Measurements from ENCODE around the gene ODC1. TPM values are rescaled to one million over a fixed set of nuclear protein-coding genes. Genes with fewer than 3 reads are reported as not detected.
A peak's percentile ranks its signal among the peaks of the same experiment; 100 is the strongest.

ODC1 gene
- total RNA-seq, 2 donors from 2014 or later: 104 to 123 TPM

- ATAC-seq (ENCODE audit: insufficient number of reproducible peaks, low FRiP score, low read depth): peak; percentile 6
- TF ChIP-seq CTCF (IDR thresholded peaks at IDR 0.05): no peak
- Histone ChIP-seq H3K27me3 (replicated peaks; ENCODE audit: insufficient read depth) (no peaks in the 10 kb centered on the region), H3K4me1 (ENCODE audit: control insufficient read depth in 1 of 2, low read depth in 2 of 2) (peaks cover 43 to 55% of the 10 kb centered on the region in 2 donors), H3K9me3 (no peaks in the 10 kb centered on the region), H3K4me3 (peak overlapping the region; percentile 62), H3K27ac (peak overlapping the region; percentile 77 to 93), H3K36me3 (no peaks in the 10 kb centered on the region)
- DNase-seq (ENCODE audit: low spot score): no peak
These were observed 42.1 kb downstream of the ODC1 start for GRCh38 chr2:10406016-10406415.

GRCh38 chr2:10405448-10405847 is 42.7 kb downstream of the ODC1 start:
- no peaks in the 10 kb centered on the region for H3K27me3 ChIP-seq (replicated peaks; ENCODE audit: insufficient read depth)
- ATAC-seq (ENCODE audit: insufficient number of reproducible peaks, low FRiP score, low read depth): peak; percentile 89
- H3K36me3 ChIP-seq: no peaks in the 10 kb centered on the region
- H3K9me3 ChIP-seq: no peaks in the 10 kb centered on the region
- H3K4me1 ChIP-seq (ENCODE audit: control insufficient read depth in 1 of 2, low read depth in 2 of 2): peaks cover 43 to 59% of the 10 kb centered on the region in 2 donors
- peak; percentile 78 for DNase-seq (ENCODE audit: low spot score)
- TF ChIP-seq CTCF (IDR thresholded peaks at IDR 0.05): no peak
- peak overlapping the region; percentile 89 to 93 for H3K27ac ChIP-seq
- peak overlapping the region; percentile 62 for H3K4me3 ChIP-seq

DNA sequence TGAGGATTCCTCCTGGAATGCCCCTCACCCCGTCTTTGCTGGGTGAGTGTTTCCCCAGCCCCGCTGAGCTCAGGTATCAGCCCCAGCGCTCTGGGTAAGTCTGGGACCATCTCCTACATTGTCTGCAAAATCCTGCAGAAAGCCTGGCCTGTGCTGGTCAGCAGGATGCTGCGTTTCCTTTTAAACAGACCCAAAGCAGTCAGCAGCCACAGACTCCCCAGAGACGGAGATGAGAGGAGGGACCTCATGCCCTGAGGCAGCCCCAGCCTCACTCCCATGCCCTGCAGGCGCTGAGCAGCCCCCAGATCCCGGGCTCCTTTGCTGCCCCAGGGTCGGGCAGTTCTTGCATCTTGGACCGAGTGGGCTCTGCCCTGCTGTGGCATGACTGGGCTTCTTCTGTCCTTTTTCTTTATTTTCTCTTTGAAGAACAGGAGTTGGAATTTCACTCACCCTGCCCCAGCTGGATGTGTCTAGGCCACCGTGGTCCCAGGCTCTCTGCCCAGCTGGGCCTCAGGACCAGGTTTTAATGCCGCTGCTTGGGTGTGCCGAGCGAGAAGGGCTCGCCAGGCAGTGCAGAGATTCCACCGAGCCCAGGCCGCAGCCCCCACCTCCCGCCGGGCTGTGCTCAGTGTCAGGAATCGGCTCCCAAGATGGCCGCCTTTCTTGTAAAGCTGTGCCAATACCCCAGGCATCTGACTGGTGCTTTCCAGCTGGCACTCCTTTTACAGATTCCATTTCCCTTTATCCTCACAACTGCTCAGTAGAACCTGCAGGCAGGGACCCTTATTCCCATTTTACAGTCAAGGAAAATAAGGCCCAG is 43.6 kb downstream of the ODC1 start:
- DNase-seq (ENCODE audit: low spot score) (peak; percentile 25), ATAC-seq (ENCODE audit: insufficient number of reproducible peaks, low FRiP score, low read depth) (no peak)
- Histone ChIP-seq H3K4me3 (peak overlapping the region; percentile 60), H3K4me1 (ENCODE audit: control insufficient read depth in 1 of 2, low read depth in 2 of 2) (peaks cover 43 to 63% of the 10 kb centered on the region in 2 donors), H3K36me3 (no peaks in the 10 kb centered on the region), H3K27ac (peak overlapping the region; percentile 89 to 93), H3K9me3 (no peaks in the 10 kb centered on the region), H3K27me3 (replicated peaks; ENCODE audit: insufficient read depth) (no peaks in the 10 kb centered on the region)
- TF ChIP-seq CTCF (IDR thresholded peaks at IDR 0.05): no peak

- Histone ChIP-seq H3K36me3 (no peaks in the 10 kb centered on the region), H3K4me3 (no peak overlapping the region), H3K27ac (no peak overlapping the region), H3K27me3 (replicated peaks; ENCODE audit: insufficient read depth) (no peaks in the 10 kb centered on the region), H3K9me3 (no peaks in the 10 kb centered on the region), H3K4me1 (ENCODE audit: control insufficient read depth in 1 of 2, low read depth in 2 of 2) (peaks cover 27 to 50% of the 10 kb centered on the region in 2 donors)
- TF ChIP-seq CTCF (IDR thresholded peaks at IDR 0.05): no peak
- ATAC-seq (ENCODE audit: insufficient number of reproducible peaks, low FRiP score, low read depth) (no peak), DNase-seq (ENCODE audit: low spot score) (no peak)
These were observed 45.4 kb downstream of the ODC1 start for GRCh38 chr2:10402653-10403215.

- DNase-seq (ENCODE audit: low spot score): no peak
- H3K4me3 ChIP-seq: no peak overlapping the region
- TF ChIP-seq CTCF (IDR thresholded peaks at IDR 0.05): no peak
- H3K27ac ChIP-seq: no peak overlapping the region
- no peaks in the 10 kb centered on the region for H3K9me3 ChIP-seq
- H3K36me3 ChIP-seq: no peaks in the 10 kb centered on the region
- ATAC-seq (ENCODE audit: insufficient number of reproducible peaks, low FRiP score, low read depth): no peak
- H3K27me3 ChIP-seq (replicated peaks; ENCODE audit: insufficient read depth): no peaks in the 10 kb centered on the region
- H3K4me1 ChIP-seq (ENCODE audit: control insufficient read depth in 1 of 2, low read depth in 2 of 2): peaks cover 26 to 44% of the 10 kb centered on the region in 2 donors
These were observed 46.0 kb downstream of the ODC1 start for GRCh38 chr2:10402062-10402585.

All from thoracic aorta (tissue), 2 donors.